Fibroblast of lung (primary cell): Measurements from ENCODE around the gene KIF25.

Source experiments
- CTCF ChIP-seq, 2 donors: IDR thresholded peaks in 1 of 2; conservative IDR thresholded peaks in 1 of 2; 1 replicate in 1 of 2; 2 replicates in 1 of 2; pipeline ENCODE4 v1.5.1; 2011 to 2012; ENCODE audit warnings: low read length in 2 of 2, control low read depth in 1 of 2, inconsistent platforms in 1 of 2, low read depth in 1 of 2, mild to moderate bottlenecking in 1 of 2
- EZH2 ChIP-seq: IDR thresholded peaks from 2 replicates; pipeline ENCODE4 v1.5.1; 2012; ENCODE audit warnings: low read length, control low read depth, mild to moderate bottlenecking; ENCODE audit errors: missing control alignments

GRCh38 chr6:167977717-167978467 is 19.6 kb upstream of the KIF25 start:
- no peak for TF ChIP-seq CTCF (conservative IDR thresholded peaks at IDR 0.05 in 1 of 2, IDR thresholded peaks at IDR 0.05 in 1 of 2; ENCODE audit: low read depth in 1 of 2, low read length in 2 of 2)
- no peak for TF ChIP-seq EZH2
